Heart left ventricle (tissue), 16 donors: ENCODE measurements around the gene COPB1. TPM values are rescaled to one million over a fixed set of nuclear protein-coding genes. Genes with fewer than 3 reads are reported as not detected.

Source experiments
- ATAC-seq, 4 donors: fragments of 200-7000 bp; cut with Tn5 transposase; one replicate each; pipeline ENCODE4 v1.9.1; 2020 to 2022; ENCODE audit warnings: moderate library complexity in 4 of 4, mild to moderate bottlenecking in 3 of 4, moderate number of reproducible peaks in 1 of 4
- DNase-seq, 5 donors: peaks; one replicate each; pipeline ENCODE4 v3.0.0-alpha.2; 2020
- H3K27ac ChIP-seq, 12 donors: fragments of 200-600 bp; sonication (generic) in 4 of 12; one replicate each; pipeline versions ENCODE4 v1.5.0 to v1.8.0; 2016 to 2022; ENCODE audit warnings: mild to moderate bottlenecking in 2 of 12
- H3K27me3 ChIP-seq, 9 donors: fragments of 200-600 bp; sonication (generic) in 2 of 9; one replicate each; pipeline versions ENCODE4 v1.5.1 to v1.8.0; 2016 to 2022; ENCODE audit warnings: mild to moderate bottlenecking in 3 of 9
- H3K36me3 ChIP-seq, 9 donors: fragments of 200-600 bp; sonication (generic) in 2 of 9; one replicate each; pipeline versions ENCODE4 v1.5.0 to v1.8.0; 2018 to 2022; ENCODE audit warnings: mild to moderate bottlenecking in 2 of 9
- H3K4me1 ChIP-seq, 12 donors: fragments of 200-600 bp; sonication (generic) in 4 of 12; one replicate each; pipeline versions ENCODE4 v1.5.0 to v1.8.0; 2016 to 2022; ENCODE audit warnings: mild to moderate bottlenecking in 3 of 12
- H3K4me3 ChIP-seq, 12 donors: fragments of 200-600 bp; sonication (generic) in 4 of 12; one replicate each; pipeline versions ENCODE4 v1.5.0 to v1.8.0; 2017 to 2022; ENCODE audit warnings: mild to moderate bottlenecking in 9 of 12, moderate library complexity in 4 of 12
- H3K9me3 ChIP-seq, 12 donors: fragments of 200-600 bp; sonication (generic) in 4 of 12; one replicate each; pipeline versions ENCODE4 v1.5.0 to v1.8.0; 2016 to 2022; ENCODE audit warnings: mild to moderate bottlenecking in 1 of 12
- POLR2A ChIP-seq, 2 donors: fragments of 450-650 bp; IDR thresholded peaks; one replicate each; pipeline ENCODE4 v1.6.1; 2017; ENCODE audit warnings: antibody characterized with exemption in 2 of 2, mild to moderate bottlenecking in 2 of 2, moderate library complexity in 2 of 2
- WGBS, 4 donors: extraction: QIAGEN DNeasy Blood & Tissue Kit in 2 of 4; methylation state at CpG; one replicate each; pipeline versions ENCODE4 v1.1.5 to v1.1.7; 2013 to 2018; 5-methylcytosine and 5-hydroxymethylcytosine counted together
- intact Hi-C, 10 donors: fragments of 100-400 bp; cut with DNase I; formaldehyde crosslinking; loops; one replicate each; pipeline versions ENCODE4 v1.11.1 to v1.14.2; 2022
- polyA plus RNA-seq, 2 donors: library from polyadenylated mRNA; stranded (reverse); fragments of 200-250 nt; gene quantifications; one replicate each; pipeline ENCODE4 v1.2.3, GENCODE V29; 2013
- total RNA-seq, 9 donors: library from RNA; depleted of rRNA in 2 of 9; stranded (reverse); fragments of >200 nt in 2 of 9; fragmentation: NEBNext Ultra II Directional in 3 of 9; extraction: Animal tissue kit (Norgen Biotek cat#: 25700) in 3 of 9; gene quantifications; one replicate each; pipeline versions ENCODE4 v1.1.0 to v1.2.4, GENCODE V29; 2016 to 2023
- TF ChIP-seq, protein P1 (sequence below), 12 donors: fragments of 200-600 bp; sonication (generic) in 4 of 12; IDR thresholded peaks; one replicate each; pipeline versions ENCODE4 v1.5.0 to v1.8.0; 2018 to 2022; ENCODE audit warnings: antibody characterized with exemption in 12 of 12, mild to moderate bottlenecking in 5 of 12
- donor health status: ischemic (EF 13 %, LVEDD 7.1; RV severe dilation, severe dysfunction).
- donor health status: healthy with polysubstance abuse.
- donor health status: DM: no; HTN: yes; CAD: no.
- donor health status: DM: no; HTN: no; CAD: no.
- donor health status: ischemic (EF 25% LVEDD 6.9; RV normal size, moderate dysfunction).
- donor health status: ischemic (EF 25% LVEDD 5.7; RV mildly dilated, moderate dysfunction).
- donor health status: healthy.
- donor health status: DM: yes; HTN: yes; CAD: no.
- donor health status: ischemic (EF 35%, LVEDD 5.7; RV mildly dilated, moderate dysfunction).
- donor health status: nonischemic (EF 11% LVEDD 7.7; RV severe dilation, severe dysfunction).
- donor health status: DM: yes; HTN: yes; CAD: no.
- donor health status: PGD.
- donor health status: ischemic (EF 29% LVEDD 5.4; RV normal size, mild dysfunction).
- donor health status: nonischemic (EF 23%, LVEDD 6.1; RV moderate dilation, normal function).

COPB1 gene
- total and polyA plus RNA-seq, 11 donors, result 23.4 to 72.1 (median 51.3) TPM

DNA sequence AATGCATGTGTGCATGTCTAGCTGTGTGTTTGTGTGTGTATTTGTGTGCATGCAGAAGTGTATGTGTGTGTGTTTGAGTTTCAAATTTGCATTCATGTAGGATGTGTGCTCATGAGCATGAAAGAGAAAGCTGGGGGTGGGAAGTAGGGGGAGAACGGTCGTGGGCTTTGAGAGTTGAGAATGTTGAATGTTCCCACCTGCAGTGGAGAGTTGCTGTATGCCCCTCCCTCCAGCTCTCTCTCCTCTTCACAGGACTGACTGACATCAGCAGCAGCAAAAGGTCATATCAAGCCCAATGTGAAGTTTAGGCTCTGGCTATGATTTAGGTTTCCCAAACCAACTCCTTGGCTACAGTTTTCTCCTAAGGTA is 76.8 kb downstream of the COPB1 start:
- DNase-seq, result no peak
- H3K4me1 ChIP-seq, result peaks cover 0 to 36% (median 21%) of the 10 kb centered on the region in 12 donors
- ATAC-seq, result peak; percentile 41 to 61 (median 50)
- H3K9me3 ChIP-seq, result no peaks in the 10 kb centered on the region
- H3K27ac ChIP-seq, result peak overlapping the region in 11 of 12 donors; percentile 17 to 91 (median 68)
- intact Hi-C loops, result loop anchor here in 2 of 10 donors (5.0 kb wide), 2 partner anchors 35 to 40 kb away; no protein-coding TSS in a partner anchor
- TF ChIP-seq POLR2A (IDR thresholded peaks at IDR 0.05), result no peak
- TF ChIP-seq, protein P1, sequence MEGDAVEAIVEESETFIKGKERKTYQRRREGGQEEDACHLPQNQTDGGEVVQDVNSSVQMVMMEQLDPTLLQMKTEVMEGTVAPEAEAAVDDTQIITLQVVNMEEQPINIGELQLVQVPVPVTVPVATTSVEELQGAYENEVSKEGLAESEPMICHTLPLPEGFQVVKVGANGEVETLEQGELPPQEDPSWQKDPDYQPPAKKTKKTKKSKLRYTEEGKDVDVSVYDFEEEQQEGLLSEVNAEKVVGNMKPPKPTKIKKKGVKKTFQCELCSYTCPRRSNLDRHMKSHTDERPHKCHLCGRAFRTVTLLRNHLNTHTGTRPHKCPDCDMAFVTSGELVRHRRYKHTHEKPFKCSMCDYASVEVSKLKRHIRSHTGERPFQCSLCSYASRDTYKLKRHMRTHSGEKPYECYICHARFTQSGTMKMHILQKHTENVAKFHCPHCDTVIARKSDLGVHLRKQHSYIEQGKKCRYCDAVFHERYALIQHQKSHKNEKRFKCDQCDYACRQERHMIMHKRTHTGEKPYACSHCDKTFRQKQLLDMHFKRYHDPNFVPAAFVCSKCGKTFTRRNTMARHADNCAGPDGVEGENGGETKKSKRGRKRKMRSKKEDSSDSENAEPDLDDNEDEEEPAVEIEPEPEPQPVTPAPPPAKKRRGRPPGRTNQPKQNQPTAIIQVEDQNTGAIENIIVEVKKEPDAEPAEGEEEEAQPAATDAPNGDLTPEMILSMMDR (IDR thresholded peaks at IDR 0.05), result no peak
- H3K27me3 ChIP-seq, result no peaks in the 10 kb centered on the region
- 10 to 60% (median 42%) methylated on average over 1 to 2 of the region's 2 CpGs for WGBS, 4 donors
- H3K4me3 ChIP-seq, result no peak overlapping the region
- H3K36me3 ChIP-seq, result no peaks in the 10 kb centered on the region

DNA sequence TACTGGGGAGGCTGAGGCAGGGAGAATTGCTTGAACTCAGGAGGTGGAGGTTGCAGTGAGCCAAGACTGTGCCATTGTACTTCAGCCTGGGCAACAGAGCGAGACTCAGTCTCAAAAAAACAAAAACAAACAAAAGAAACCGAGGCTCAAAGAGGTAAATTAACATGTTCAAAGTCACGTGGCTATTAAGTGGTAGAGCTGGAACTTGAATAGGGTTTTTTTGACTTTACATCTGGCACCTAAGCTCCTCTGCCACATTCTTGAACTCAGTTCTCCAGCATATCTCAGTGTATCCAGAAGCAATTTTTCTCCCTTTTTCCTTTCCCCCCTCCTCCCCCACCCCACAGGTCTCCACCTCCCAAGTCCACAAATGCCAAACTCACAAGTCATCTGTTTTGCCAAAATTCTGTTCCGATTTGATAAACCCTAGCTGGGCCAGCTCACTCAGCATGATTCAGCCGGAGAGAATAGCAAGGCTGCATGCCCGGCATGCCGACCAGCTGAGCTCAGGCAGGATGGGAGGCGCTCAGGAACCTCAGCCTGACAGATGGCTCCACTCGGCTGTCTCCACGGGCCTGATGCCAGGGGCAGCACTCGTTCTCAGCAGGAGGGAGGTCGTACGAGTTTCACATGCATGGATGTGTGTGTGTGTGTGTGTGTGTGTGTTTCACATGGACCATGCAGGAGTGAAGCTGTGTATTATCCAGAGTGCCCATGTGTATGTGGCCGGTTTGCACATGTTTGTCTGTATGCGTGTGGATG is 77.4 kb downstream of the COPB1 start:
- intact Hi-C loops, result loop anchor here in 2 of 10 donors (5.0 kb wide), 2 partner anchors 35 to 40 kb away; no protein-coding TSS in a partner anchor
- Histone ChIP-seq H3K4me3 (no peak overlapping the region), H3K9me3 (no peaks in the 10 kb centered on the region), H3K27ac (peak overlapping the region; percentile 22 to 91 (median 60)), H3K4me1 (peaks cover 0 to 42% (median 21%) of the 10 kb centered on the region in 12 donors), H3K27me3 (no peaks in the 10 kb centered on the region), H3K36me3 (no peaks in the 10 kb centered on the region)
- WGBS, 4 donors, result 13 to 17% (median 16%) methylated on average over 13 to 15 of the region's 15 CpGs
- peak; percentile 95 to 99 (median 98) for ATAC-seq
- TF ChIP-seq POLR2A (IDR thresholded peaks at IDR 0.05), result no peak
- TF ChIP-seq, protein P1 (IDR thresholded peaks at IDR 0.05), result no peak
- DNase-seq, result peak; percentile 83 to 94 (median 90)

DNA sequence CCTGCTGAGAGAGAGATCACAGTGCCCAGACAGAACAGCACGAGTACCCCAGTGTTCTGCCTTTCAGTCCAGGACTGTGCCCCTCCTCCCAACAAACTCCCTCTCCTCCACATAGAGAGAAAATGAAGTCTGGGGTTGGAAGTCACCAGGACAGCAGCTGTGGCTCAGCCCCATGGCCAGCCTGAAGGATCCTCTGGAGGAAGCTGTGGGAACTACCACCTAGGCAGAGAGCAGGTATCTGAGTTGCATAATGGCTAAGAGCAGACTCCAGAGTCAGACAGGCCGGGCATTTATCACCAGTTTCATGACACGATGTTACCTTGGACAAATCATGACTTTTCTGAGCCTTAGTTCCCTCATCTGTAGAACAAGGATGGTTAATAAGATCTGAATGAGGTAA is 79.4 kb downstream of the COPB1 start:
- Histone ChIP-seq H3K27me3 (no peaks in the 10 kb centered on the region), H3K9me3 (no peaks in the 10 kb centered on the region), H3K4me3 (no peak overlapping the region), H3K27ac (peak overlapping the region in 1 of 12 donors; percentile 6), H3K36me3 (no peaks in the 10 kb centered on the region), H3K4me1 (peaks cover 0 to 43% (median 23%) of the 10 kb centered on the region in 12 donors)
- DNase-seq, result no peak
- TF ChIP-seq, protein P1 (IDR thresholded peaks at IDR 0.05), result no peak
- TF ChIP-seq POLR2A (IDR thresholded peaks at IDR 0.05), result no peak
- 94 to 98% (median 96%) methylated on average over 3 of the region's 3 CpGs for WGBS, 4 donors
- no peak for ATAC-seq
- intact Hi-C loops, result loop anchor here in 2 of 10 donors (5.0 kb wide), 2 partner anchors 33 to 38 kb away; no protein-coding TSS in a partner anchor

DNA sequence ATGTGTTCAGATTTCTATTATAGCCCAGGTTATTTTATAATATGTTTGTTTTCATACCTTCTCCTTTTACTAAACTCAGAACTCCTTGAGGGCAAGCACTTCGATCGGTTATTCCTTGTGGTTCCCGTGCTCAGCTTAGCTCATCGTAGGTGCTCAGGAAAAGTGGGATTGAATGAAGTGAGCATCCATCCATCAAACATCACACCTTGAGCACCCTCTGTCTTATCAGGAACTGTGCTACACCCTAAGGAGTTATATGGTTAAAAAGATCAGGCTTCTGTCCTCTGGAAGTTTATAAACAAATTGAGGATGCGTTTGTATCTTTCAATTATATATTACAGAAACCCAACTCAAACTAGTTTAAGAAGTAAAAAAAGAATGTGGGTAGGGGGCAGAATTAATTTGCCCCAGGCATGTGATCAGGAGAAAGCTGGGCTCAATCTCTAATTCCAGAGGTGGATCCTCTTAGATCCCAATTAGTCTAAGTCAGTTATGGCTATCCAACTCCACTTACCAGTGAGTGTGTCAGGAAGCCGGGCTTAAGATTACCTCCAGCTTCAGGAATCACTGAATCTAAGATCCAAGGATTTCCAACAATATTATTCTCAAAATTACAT is 80.7 kb downstream of the COPB1 start:
- peaks cover 0 to 43% (median 24%) of the 10 kb centered on the region in 12 donors for H3K4me1 ChIP-seq
- no peaks in the 10 kb centered on the region for H3K9me3 ChIP-seq
- ATAC-seq (no peak), DNase-seq (no peak)
- 82 to 89% (median 85%) methylated on average over 6 of the region's 6 CpGs for WGBS, 4 donors
- intact Hi-C loops, result loop anchor here in 1 of 10 donors (5.0 kb wide), 1 partner anchor 37 kb away; no protein-coding TSS in a partner anchor
- H3K36me3 ChIP-seq, result no peaks in the 10 kb centered on the region
- no peaks in the 10 kb centered on the region for H3K27me3 ChIP-seq
- peak overlapping the region in 1 of 12 donors; percentile 29 for H3K27ac ChIP-seq
- TF ChIP-seq, protein P1 (IDR thresholded peaks at IDR 0.05), result peak in 2 of 12 donors; percentile 21 to 28
- no peak for TF ChIP-seq POLR2A (IDR thresholded peaks at IDR 0.05)
- H3K4me3 ChIP-seq, result no peak overlapping the region
